Activated naive CD8-positive, alpha-beta T cell treated with anti-CD3 and anti-CD28 coated beads, Interleukin-2, amount 50 U/mL, for 16 hours (primary cell): Measurements from ENCODE around the gene POLN.

Source experiments
- DNase-seq: peaks from one replicate; pipeline ENCODE4 v3.0.0-alpha.2; 2020; ENCODE audit warnings: low read depth, low spot score

Gene POLN

DNA sequence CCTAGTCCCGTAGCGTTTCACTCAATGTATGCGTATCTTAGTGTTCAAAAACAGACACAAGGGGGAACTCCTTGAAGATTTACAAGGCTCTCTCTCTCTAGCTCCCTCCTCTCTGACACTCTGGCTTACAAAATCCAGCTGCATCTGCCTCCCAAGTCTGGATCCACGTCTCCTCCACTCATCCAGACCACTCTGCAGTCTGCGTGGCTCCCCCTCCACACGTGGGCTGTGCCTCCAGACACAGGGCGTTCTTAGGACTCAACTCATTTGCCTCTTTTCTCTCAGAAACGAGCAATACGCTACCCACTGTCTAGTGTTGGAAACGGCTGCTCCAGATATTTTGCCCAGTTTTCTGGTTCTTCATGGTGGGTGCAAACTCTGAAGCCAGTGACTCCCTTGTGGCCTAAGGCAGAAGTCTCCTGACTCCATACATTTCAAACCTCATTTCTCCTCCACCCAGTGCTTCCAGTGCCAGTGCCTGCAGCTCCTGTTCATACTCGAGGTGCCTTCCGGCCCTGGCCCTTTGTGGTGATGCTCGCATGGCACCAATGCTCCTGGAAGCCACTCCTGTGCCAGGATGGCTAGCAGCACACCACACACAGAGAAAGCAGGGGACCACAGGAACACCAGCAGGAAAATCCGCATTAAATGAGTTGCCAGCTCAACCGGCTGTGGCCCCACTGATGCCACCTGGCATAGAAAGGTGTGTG, 158.7 kb downstream of the POLN start:
- DNase-seq, result no peak

DNA sequence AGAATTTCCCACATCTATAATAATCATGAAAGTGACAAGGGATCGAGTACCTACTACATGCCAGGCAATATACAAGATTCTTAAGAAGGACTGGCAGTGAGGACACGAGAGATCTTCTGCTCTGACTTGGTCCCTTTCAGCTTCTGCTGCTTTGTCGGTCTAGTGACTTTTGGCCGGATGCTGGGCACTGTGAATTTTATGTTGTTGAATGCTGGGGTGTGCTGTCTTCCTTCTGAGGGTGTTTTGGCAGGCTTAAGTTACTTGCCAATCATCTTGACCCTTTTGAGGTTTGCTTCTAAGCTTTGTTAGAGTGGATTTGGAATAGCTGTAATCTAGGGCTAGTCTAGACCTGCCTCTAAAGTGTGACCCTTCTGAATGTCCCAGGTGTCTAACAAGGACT, 159.3 kb downstream of the POLN start:
- no peak for DNase-seq

DNA sequence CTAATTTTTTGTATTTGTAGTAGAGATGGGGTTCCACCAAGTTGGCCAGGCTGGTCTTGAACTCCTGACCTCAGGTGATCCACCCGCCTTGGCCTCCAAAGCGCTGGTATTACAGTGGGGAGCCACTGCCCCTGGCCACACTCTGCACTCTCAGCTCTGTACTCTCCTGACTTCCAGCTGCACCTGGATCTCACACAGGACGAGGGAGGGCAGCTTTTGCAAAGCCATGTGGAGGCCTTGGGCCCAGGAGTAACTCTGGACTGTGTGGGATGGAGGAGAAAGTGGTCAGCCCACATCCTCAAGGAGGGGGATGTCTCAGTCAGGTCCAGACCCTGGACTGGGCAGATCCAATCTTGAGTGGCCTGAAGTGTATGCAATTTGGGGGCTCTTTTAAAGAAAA, 159.8 kb downstream of the POLN start:
- no peak for DNase-seq

DNA sequence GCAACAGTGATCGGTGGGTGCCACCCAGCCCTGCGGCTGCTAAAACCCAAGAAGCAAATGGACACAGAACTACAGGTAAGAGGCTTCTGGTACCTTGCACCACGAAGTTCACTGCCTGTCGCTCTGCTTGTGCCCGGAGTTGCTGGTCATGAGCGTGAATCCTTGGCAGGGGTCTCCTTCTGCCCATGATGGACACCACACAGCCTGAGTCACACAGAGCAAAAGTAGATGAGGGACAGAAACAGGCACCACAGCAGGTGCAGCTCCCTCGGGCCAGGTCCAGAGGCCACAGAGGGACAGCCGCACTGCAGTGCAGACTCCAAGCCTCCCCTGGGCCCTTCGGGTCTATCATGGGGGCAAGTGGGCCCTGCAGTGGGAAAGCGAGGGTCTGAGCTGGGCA, 160.4 kb downstream of the POLN start:
- DNase-seq, result no peak

GRCh38 chr4:2080429-2081300, 161.3 kb downstream of the POLN start:
- no peak for DNase-seq

DNA sequence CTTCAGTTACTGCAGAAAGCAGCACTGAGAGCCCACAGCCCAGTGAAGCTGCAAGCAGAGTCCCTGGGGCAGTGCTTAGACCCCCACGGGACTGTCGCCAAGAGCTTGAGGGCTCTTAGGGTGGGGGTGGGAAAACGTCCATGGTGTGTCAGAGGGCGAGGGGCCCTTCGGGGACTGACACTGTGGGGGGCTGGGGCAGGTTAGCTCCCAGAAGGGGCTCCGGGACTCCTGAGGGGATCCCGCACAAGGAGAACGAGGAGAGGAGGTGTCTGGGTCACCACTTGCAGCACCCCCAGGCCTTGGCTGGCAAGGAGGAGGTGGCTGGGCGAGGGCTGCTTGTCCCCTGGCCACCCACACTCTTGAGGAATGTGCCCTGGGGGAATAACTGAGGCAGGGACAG, 162.0 kb downstream of the POLN start:
- DNase-seq, result no peak

DNA sequence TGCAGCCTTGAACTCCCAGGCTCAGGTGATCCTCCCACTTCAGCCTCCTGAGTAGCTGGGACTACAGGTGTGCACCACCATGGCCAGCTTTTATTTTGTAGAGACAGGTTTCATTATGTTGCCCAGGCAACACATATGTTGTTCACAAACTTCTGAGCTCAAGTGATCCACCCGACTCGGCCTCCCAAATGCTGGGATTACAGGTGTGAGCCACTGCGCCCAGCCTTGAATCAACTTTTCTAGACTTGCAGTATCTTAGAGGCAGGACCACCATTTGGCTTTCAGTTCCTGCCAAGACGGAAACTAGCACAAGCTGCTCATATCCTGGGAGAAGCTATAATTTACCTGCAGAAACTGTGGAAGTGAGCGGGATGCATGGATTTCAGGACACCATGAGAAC, 162.9 kb downstream of the POLN start:
- DNase-seq, result no peak

DNA sequence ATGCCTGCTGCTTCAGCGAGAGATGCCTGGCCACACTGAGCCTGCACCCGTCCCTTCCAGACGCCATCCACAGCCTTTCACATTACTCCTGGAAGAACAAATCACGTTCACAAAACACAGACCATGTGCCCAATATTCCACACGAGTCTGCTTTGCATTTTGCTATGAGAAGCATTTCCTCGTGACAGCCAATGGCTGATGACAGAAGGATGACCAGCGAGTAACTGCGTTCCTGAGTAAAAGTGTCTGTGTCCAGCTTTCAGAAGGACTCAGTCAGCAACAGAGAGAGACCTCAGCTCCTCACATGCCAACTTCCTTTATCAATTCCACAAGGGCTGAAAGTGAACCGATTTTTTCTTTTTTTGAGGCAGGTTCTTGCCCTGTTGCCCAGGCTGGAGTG, 163.3 kb downstream of the POLN start:
- DNase-seq, result no peak

DNA sequence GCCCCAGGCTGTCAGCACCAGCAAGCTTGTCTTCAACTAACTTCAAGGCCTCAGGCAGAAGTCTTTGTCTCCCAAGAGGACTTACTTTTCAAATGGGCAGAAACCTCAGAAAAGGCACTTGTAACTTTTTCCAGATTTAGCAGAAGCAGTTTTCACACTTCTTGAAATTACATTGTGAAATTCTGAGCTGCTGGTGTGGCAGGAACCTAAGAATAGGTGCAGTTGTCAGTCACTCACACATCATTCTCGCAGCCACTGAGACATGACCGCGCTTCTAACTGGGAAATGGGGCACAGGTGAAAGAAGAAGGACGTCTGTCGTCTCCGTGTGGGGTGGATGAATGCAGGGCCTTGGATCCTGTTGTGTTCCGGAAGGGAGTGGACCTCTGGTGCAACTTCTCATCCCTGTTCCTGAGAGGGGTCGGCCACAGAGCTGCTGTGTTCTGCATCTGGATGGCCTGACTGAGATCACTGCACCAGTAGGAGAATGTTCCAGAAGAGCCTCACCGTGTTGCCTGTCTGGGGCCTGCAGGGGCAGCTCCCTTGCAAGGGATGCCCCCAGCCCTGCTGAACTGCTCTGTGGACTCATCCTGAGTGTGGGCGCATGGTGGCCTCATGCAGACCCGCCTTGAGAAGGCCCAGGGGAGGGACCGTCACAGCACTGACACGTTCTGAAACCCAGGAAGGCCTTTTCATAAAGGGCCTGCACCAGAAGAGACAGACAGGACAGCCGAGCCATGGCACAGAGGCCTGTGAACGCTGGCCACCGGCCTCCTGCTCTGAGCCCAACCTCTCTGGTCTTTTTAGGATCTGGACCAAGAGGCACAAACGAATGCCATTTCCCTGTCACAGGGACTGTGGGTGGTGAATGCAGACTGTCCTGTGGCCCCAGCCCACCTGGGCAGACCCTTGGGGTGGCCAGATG, 164.1 kb downstream of the POLN start:
- no peak for DNase-seq

DNA sequence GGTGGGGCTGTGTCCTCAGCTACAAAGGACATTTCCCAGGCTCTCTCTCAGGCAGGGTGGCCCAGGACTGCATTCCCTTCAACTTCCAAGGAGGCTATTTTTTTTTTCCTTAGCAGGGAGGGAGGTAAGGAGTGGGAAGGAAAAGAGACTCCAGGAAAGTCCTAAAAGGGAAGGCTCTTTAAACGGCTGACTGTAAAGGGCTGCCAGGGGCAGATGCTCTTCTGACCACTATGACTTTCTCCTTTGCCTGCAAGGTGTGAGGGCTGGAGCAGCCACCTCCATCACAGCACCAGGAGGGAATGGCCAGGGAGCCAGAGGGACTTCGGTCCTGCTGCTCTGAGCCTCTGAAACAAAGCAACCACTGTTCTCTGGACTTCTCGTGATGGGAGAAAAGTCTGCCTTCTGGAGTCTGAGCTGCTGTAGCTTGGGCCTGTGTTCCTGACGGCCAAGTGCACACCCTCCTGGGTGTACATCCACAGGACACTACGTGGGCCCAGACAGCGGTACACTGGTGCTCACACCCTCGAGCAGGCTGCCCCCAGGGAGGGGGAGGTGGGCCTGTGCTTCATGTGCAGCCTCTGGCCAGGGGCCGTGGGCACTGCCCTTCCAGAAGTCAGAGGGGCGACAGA, 164.9 kb downstream of the POLN start:
- no peak for DNase-seq

- no peak for DNase-seq
Observed at GRCh38 chr4:2075987-2076907, 165.7 kb downstream of the POLN start.

GRCh38 chr4:2075171-2075986, 166.5 kb downstream of the POLN start:
- no peak for DNase-seq

- no peak for DNase-seq
Observed at GRCh38 chr4:2074588-2074987, 167.3 kb downstream of the POLN start.

GRCh38 chr4:2073808-2074481, 168.0 kb downstream of the POLN start:
- no peak for DNase-seq

DNA sequence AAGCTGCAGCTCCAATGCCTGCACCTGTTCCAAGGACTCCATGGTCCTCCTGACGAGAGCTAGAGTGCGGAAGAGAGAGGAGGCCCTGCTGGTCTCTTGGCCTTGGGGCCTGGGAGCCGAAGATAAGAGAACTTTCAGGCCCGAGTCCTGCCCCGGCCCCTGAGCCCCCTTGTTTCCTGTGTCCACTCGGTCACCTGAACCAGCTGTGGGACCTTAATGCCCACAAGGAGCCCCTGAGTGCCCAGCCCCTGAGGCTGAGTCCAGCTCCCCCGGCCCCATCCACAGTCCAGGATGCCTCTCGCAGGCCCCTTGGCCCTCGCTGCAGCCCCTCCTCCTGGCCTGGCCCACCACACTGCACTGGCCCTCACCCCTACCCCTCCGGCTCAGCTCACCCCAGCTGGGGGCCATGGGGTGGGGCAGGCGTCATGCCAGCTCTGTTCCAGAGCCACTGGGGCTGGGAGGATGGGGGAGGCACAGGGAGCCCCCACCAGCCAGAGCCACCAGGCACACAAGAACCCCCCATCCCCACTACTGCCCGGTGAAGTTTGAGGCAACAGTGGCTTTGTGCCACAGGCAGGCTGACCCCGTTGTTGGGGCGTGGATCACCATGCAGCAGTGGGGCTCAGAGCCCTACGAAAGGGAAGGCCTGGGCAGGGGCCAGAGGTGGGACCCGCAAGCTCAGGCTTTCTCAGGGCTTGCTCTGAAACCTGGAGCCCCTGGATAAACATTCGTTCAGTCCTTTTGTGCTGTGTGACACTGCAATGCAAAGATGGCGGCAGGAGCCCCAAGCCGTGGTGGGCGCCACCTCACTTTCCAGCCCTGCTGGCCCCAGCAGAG, 168.7 kb downstream of the POLN start:
- DNase-seq, result no peak

DNA sequence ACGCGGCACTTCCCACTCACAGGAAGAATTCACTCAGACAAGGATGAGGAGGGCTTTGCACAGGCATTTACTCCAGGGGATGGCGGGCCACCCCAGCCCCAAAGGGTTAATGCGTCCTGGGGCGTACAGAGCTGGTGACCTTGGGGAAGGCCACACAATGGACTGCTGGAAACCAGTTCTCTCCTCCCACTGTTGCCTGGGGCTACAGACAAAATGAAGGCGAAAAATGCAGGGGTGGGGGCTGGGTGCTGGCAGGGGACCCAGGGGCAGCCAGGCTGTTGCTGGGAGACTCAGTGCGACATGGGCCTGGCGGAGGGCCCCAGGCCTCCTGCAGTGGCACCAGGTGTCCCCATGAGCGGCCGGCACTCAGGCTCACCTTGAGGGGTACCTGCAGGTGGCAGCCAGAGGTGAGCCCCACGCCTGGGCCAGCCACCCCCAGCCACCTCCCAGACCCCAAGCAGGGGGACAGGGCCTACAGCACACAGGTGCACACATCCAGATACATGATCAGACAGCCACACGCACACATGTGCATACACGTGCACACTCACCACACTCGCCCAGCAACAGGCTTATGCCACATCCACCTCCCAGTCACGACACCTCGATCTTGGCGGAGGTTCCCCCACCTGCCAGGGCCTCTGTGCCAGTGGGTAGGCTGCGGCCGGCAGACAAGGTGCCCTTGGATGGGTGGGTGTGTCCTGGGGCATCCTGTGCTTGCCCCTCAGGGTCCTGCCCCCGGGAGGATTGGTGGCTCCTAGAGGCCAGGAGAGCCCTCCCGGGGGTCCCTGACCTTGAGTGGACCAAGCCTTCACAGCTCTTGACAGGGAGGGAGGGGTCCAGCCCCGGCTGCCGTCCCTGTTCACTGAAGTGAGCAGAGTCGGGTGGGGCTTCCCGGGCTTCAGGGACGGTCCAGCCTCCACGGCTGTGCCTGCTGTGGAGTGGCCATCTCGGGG, 169.7 kb downstream of the POLN start:
- no peak for DNase-seq
